ENCODE measurements around the gene APBB2. TPM values are rescaled to one million over a fixed set of nuclear protein-coding genes. Genes with fewer than 3 reads are reported as not detected.

APBB2 gene
- total and polyA plus RNA-seq, 11 donors: 8.6 to 39.1 (median 26.7) TPM

DNA sequence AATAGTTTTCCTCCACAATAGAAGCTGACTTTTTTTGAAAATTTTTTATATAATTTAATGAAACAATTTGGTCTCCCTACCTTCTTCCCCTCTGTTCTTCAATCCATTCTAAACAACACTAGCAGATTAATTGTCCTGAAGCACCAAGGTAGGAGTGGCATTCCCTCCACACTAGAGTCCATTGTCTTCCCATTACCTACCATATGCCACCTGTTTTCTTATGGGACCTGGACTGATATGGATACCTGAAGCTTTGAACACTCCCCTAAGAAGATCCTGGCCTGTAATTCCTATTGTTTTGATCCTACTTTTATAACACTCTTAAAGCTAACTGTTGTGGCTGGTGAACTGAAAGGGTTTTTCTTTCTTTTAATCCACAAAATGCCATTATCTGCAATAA lies 92.0 kb downstream of the APBB2 start:
- Histone ChIP-seq H3K4me3 (no peak overlapping the region), H3K27me3 (no peaks in the 10 kb centered on the region), H3K9me3 (no peaks in the 10 kb centered on the region), H3K36me3 (no peaks in the 10 kb centered on the region), H3K4me1 (peaks cover 0 to 34% (median 13%) of the 10 kb centered on the region in 12 donors), H3K27ac (no peak overlapping the region)
- TF ChIP-seq, protein P1, sequence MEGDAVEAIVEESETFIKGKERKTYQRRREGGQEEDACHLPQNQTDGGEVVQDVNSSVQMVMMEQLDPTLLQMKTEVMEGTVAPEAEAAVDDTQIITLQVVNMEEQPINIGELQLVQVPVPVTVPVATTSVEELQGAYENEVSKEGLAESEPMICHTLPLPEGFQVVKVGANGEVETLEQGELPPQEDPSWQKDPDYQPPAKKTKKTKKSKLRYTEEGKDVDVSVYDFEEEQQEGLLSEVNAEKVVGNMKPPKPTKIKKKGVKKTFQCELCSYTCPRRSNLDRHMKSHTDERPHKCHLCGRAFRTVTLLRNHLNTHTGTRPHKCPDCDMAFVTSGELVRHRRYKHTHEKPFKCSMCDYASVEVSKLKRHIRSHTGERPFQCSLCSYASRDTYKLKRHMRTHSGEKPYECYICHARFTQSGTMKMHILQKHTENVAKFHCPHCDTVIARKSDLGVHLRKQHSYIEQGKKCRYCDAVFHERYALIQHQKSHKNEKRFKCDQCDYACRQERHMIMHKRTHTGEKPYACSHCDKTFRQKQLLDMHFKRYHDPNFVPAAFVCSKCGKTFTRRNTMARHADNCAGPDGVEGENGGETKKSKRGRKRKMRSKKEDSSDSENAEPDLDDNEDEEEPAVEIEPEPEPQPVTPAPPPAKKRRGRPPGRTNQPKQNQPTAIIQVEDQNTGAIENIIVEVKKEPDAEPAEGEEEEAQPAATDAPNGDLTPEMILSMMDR (IDR thresholded peaks at IDR 0.05): no peak
- TF ChIP-seq POLR2A (IDR thresholded peaks at IDR 0.05): no peak
- DNase-seq: no peak
- intact Hi-C loops (cut with DNase I): no loop called here
- no peak for ATAC-seq

DNA sequence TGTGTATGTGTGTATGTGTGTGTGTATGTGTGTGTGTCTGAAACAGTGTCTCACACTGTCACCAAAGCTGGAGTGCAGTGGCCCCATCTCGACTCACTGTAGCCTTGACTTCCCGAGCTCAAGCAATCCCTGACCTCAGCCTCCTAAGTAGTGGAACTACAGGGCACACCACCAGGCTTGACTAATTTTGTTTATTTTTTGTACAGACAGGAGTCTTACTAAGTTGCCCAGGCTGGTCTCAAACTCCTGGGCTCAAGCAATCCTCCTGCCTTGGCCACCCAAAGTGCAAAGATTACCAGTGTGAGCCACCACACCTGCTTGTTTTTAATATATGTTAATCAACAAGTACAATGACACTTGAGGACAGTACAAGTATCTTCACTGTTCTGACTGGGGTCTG lies 92.4 kb downstream of the APBB2 start:
- no peak for ATAC-seq
- H3K4me1 ChIP-seq: peaks cover 0 to 34% (median 13%) of the 10 kb centered on the region in 12 donors
- H3K27ac ChIP-seq: peak overlapping the region in 1 of 12 donors; percentile 72

DNA sequence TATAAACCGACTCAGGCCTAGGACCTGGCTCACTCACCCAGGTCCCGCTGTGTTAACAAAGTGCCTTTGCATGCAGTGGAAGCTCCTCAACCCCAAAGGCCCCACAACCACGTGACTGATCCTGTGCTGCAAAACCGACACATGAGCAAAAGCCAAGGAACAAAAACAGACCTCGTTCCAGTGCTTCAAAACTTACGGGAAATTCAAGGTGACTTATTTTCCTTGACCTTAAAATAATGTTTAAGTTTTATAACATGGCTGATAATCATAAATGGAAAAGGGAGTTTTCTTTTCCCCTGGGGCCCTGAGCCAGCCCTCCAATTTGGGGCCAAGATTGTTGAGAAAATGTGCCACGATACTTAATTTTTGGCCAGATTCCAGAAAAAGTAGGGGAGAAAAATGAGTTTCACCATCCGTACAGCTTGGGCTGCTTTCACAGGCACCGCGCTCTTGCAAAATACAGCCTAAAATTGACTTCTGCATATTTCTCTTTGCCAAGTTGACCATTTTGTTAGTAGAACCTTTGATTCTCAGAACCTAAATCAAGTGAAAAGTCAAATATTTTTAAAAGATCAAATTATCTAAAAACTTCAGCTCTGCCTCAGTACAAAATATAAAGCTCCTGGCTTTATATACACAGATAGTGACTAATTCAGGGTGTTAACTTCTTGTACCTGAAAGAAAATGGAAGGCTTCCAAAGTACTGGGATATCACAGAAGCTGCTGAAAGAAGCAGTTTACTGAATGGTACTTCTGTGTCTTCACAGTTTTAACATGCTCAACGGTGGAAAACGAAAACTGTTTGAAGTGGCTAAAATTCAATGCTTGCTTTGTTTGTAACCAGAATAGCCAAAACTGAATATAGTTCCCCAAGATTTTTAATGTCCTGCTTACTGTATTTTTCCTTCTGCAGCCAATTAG lies 93.8 kb downstream of the APBB2 start:
- 56 to 67% (median 61%) methylated on average over 12 of the region's 12 CpGs for WGBS, 4 donors

More for the DNA sequence above, 92.4 kb downstream of the APBB2 start:
- intact Hi-C loops (cut with DNase I): no loop called here
- Histone ChIP-seq H3K9me3 (no peaks in the 10 kb centered on the region), H3K27me3 (no peaks in the 10 kb centered on the region), H3K4me3 (no peak overlapping the region), H3K36me3 (no peaks in the 10 kb centered on the region)
- TF ChIP-seq, protein P1 (IDR thresholded peaks at IDR 0.05): no peak
- TF ChIP-seq POLR2A (IDR thresholded peaks at IDR 0.05): no peak
- no peak for DNase-seq
- WGBS, 4 donors: 90 to 100% (median 96%) methylated on average over 2 of the region's 2 CpGs

DNA sequence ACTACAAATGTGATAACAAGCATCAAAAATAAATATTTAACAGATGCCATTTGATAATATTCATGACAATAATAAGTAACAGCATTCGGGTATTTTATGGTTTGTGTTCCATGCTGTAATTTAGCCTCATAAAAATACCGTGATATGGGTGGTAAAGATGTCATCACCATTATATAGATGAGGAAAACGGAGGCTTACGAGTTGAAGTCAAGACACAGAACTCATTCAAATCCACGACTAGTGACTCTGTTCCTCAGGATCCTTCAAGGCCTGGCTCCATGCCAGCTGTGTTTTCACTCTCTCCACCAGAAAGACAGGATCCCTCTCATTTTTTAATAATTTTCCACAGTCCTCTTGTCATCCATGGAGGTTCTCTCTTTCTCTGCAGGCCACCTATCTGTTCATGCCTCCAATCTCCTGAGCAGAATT lies 94.5 kb downstream of the APBB2 start:
- DNase-seq: peak in 1 of 5 donors; percentile 47
- ATAC-seq: no peak
- H3K27me3 ChIP-seq: no peaks in the 10 kb centered on the region

More for the DNA sequence above, 93.8 kb downstream of the APBB2 start:
- intact Hi-C loops (cut with DNase I): no loop called here
- peak overlapping the region in 3 of 12 donors; percentile 3 to 26 (median 13) for H3K4me3 ChIP-seq
- H3K9me3 ChIP-seq: peaks cover 0 to 10% (median 0%) of the 10 kb centered on the region in 12 donors
- no peak for TF ChIP-seq POLR2A (IDR thresholded peaks at IDR 0.05)
- TF ChIP-seq, protein P1 (IDR thresholded peaks at IDR 0.05): no peak
- peaks cover 0 to 30% (median 12%) of the 10 kb centered on the region in 12 donors for H3K4me1 ChIP-seq
- DNase-seq (peak in 3 of 5 donors; percentile 32 to 60 (median 39)), ATAC-seq (peak; percentile 62 to 66 (median 66))
- no peaks in the 10 kb centered on the region for H3K27me3 ChIP-seq
- H3K36me3 ChIP-seq: no peaks in the 10 kb centered on the region
- H3K27ac ChIP-seq: peak overlapping the region in 7 of 12 donors; percentile 3 to 72 (median 27)

More for the DNA sequence above, 94.5 kb downstream of the APBB2 start:
- WGBS, 4 donors: 74 to 83% (median 77%) methylated on average over 5 of the region's 5 CpGs
- Histone ChIP-seq H3K9me3 (peaks cover 0 to 17% (median 0%) of the 10 kb centered on the region in 12 donors), H3K4me1 (peaks cover 0 to 23% (median 11%) of the 10 kb centered on the region in 12 donors), H3K36me3 (no peaks in the 10 kb centered on the region), H3K27ac (peak overlapping the region in 6 of 12 donors; percentile 3 to 72 (median 24)), H3K4me3 (peak overlapping the region in 2 of 12 donors; percentile 3 to 26)
- intact Hi-C loops (cut with DNase I): no loop called here
- TF ChIP-seq, protein P1 (IDR thresholded peaks at IDR 0.05): no peak
- TF ChIP-seq POLR2A (IDR thresholded peaks at IDR 0.05): no peak

All from heart left ventricle (tissue), 16 donors.